Measurements from ENCODE around the gene UGT1A7.

UGT1A7 gene

DNA sequence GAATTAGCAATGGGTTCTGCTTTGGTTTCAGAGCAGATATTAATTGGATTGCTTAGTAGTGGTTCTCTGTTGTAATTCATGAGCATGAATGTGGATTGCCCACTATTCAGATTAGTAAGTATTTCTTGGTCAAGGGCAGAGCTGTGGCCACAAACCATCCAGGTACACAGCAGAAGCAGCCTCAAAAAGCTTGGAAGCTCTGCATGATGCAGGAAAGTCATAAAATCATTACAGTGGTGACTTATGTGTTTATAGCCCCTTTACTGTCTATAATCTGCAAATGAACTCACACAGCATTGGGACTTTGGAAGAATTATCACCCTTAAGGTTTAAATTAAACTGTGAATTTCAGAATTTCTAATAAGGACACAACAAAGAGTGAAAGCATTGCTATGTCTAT, 76.4 kb downstream of the UGT1A7 start:
- DNase-seq (ENCODE audit: low spot score) (no peak), FAIRE-seq (no peak)

DNA sequence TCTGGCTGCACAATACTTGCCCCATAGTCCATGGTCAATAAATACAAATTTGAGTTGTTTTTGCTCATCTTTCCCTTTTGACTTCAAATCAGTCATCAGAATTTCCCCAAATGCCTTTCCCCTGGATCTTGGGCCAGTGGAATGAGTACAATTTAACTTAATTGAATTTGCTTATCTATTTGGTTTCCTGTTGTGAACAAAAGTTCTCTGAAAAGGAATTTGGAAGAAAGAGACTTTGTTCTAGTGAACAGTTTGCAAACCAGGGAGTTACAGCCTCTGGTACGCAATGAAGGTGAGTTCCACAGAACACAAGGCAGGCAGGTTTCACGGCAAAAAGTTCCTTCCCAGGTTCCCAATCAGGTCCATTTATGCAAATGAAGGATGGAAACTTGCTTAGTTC, 77.1 kb downstream of the UGT1A7 start:
- FAIRE-seq, result no peak
- DNase-seq (ENCODE audit: low spot score), result no peak

DNA sequence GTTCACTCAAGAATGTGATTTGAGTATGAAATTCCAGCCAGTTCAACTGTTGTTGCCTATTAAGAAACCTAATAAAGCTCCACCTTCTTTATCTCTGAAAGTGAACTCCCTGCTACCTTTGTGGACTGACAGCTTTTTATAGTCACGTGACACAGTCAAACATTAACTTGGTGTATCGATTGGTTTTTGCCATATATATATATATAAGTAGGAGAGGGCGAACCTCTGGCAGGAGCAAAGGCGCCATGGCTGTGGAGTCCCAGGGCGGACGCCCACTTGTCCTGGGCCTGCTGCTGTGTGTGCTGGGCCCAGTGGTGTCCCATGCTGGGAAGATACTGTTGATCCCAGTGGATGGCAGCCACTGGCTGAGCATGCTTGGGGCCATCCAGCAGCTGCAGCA, 78.3 kb downstream of the UGT1A7 start, which contains the start of gene UGT1A1:
UGT1A1 (plus strand) TSS at position 228 of the 400 bp plus-strand sequence; CDS start at position 246, 18 bp downstream.
- DNase-seq (ENCODE audit: low spot score), result no peak
- no peak for FAIRE-seq

DNA sequence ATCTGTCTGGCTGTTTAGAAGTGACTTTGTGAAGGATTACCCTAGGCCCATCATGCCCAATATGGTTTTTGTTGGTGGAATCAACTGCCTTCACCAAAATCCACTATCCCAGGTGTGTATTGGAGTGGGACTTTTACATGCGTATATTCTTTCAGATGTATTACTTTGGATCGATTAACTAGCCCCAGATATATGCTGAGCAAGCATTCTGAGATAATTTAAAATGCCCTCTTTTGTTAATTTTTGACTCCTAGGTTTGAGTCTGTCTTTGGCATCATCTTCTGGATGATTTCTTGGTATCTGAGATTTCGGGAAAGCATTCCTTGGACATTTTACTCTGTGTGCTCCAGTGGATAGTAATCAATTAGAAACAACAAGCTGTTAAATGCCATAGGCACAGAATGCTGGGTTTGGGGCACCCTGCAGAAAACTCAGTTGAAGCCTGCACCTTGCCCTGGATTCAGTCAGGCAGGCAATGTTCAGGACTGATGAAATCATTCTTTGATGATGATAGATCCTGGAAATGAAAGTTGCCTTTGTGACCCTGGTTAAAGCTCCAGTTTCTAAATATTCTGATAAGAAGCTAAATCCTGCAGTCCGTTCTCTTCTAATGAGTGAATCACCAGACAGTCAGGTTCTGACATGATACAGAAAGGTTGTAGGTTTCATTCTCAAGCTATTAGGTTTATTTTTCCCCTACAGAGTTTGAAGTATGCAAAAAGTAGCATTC, 79.5 kb downstream of the UGT1A7 start:
- DNase-seq (ENCODE audit: low spot score) (no peak), FAIRE-seq (no peak)

DNA sequence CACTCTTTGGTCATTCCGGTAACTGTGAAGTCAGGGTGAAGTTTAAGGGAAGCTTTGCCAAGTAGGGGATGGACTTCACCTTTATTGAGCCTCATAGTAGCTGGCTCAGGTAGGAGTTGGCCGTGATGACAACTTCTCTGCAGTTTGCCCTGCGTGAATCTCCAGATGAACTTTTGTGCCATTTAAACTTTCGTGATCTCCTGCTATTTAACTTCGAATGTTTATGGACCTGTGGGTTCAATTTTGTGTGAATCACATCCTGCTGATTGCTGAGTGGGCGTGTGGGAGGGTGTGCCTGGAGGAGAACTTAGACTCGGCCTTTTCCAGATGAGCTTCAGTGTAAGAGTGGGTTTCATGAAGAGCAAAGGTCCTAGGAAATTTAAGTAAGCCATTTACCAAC, 82.6 kb downstream of the UGT1A7 start:
- peak; percentile 58 for DNase-seq (ENCODE audit: low spot score)
- FAIRE-seq, result peak; percentile 85

DNA sequence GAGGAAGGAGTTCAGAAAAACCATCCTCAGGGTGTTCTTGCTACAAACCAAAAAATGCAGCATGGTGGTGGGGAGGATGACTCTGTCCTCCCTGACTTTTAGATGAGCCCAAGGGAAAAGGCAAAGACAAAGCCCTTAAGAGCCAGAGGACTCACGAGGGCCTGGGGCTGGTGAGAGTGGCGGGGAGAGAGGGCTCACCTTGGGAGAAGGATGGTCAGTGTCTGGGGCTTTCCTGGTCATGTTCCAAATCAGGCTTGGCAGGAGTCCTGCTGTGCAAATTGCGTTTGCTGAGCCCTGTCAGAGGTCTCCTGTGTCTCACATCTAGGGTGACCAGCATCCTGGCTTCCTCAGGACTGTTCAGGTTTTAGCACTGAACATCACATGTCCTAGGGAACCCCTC, 83.1 kb downstream of the UGT1A7 start:
- FAIRE-seq (no peak), DNase-seq (ENCODE audit: low spot score) (no peak)

DNA sequence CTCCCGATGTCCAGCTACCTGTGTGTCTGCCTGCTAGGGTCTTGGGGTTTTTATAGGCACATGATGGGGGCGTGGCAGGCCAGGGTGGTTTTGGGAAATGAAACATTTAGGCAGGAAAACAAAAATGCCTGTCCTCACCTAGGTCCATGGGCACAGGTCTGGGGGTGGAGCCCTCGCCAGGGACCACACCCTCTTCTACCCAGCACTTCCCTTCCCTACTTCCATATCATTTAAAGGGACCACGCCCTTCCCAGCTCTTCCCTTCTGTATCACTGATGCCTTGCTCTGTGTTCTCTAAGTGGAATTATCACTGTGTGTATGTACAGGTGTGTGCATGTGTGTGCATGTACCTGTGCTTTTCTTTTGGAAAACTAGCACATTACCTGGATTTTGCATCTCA, 84.7 kb downstream of the UGT1A7 start:
- no peak for DNase-seq (ENCODE audit: low spot score)
- FAIRE-seq, result no peak

DNA sequence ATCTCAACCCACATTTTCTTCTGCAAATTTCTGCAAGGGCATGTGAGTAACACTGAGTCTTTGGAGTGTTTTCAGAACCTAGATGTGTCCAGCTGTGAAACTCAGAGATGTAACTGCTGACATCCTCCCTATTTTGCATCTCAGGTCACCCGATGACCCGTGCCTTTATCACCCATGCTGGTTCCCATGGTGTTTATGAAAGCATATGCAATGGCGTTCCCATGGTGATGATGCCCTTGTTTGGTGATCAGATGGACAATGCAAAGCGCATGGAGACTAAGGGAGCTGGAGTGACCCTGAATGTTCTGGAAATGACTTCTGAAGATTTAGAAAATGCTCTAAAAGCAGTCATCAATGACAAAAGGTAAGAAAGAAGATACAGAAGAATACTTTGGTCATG, 86.4 kb downstream of the UGT1A7 start:
- no peak for DNase-seq (ENCODE audit: low spot score)
- FAIRE-seq, result no peak

DNA sequence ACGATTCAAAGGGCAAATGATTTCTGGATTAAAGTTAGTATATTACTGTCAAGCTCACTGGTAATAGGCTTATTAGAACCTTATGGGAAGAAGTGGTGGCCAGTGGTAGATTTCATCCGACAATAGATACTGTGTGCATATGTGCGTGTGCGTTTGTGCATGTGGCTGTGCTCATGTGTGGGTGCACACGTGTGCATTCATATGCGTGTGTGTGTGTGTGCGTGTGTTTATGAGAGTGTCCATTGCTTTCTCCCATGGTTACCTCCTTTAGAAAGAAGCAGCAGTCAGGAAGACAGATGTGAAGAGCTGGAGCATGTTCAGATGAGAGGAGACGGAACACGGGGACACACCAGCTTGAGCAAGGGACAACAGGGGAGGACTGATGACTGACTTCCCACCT, 87.6 kb downstream of the UGT1A7 start:
- FAIRE-seq (no peak), DNase-seq (ENCODE audit: low spot score) (no peak)

DNA sequence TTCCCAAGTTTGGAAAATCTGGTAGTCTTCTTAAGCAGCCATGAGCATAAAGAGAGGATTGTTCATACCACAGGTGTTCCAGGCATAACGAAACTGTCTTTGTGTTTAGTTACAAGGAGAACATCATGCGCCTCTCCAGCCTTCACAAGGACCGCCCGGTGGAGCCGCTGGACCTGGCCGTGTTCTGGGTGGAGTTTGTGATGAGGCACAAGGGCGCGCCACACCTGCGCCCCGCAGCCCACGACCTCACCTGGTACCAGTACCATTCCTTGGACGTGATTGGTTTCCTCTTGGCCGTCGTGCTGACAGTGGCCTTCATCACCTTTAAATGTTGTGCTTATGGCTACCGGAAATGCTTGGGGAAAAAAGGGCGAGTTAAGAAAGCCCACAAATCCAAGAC, 90.5 kb downstream of the UGT1A7 start:
- DNase-seq (ENCODE audit: low spot score) (no peak), FAIRE-seq (no peak)

DNA sequence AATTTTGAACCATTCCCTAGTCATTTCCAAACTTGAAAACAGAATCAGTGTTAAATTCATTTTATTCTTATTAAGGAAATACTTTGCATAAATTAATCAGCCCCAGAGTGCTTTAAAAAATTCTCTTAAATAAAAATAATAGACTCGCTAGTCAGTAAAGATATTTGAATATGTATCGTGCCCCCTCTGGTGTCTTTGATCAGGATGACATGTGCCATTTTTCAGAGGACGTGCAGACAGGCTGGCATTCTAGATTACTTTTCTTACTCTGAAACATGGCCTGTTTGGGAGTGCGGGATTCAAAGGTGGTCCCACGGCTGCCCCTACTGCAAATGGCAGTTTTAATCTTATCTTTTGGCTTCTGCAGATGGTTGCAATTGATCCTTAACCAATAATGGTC, 90.9 kb downstream of the UGT1A7 start:
- FAIRE-seq (no peak), DNase-seq (ENCODE audit: low spot score) (no peak)

DNA sequence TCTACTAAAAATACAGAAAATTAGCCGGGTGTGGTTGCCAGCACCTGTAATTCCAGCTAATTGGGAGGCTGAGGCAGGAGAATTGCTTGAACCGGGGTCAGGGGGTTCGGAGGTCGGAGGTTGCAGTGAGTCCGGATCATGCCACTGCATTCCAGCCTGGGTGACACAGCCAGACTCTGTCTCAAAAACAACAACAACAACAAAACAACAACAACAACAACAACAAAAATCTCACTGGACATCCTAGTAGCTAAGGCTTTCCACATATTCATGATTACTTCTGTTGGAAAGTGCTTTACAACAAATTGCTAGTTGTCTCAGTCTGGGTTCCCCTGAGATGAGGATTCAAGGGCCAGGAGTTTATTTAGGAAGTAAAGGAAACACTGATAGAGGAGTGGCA, 92.2 kb downstream of the UGT1A7 start:
- FAIRE-seq (no peak), DNase-seq (ENCODE audit: low spot score) (no peak)

DNA sequence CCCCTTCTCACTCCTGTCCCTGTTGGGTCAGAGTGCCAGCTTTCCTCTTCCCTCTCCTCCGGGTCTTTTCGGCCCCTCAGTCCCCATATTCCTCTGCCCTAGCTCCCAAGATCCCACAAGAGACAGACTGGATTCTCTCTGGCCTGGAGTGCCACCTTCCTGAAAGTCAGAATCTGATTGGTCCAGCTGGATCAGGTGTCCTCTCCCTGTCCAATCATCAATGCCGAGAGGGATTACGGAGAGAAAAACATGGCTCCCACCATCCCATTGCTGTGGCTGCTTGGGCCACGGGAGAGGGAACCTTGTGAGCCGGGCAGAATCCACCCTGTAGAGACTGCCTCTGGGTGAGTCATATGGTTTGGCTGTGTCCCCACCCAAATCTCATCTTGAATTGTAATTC, 93.7 kb downstream of the UGT1A7 start:
- no peak for FAIRE-seq
- DNase-seq (ENCODE audit: low spot score), result no peak

DNA sequence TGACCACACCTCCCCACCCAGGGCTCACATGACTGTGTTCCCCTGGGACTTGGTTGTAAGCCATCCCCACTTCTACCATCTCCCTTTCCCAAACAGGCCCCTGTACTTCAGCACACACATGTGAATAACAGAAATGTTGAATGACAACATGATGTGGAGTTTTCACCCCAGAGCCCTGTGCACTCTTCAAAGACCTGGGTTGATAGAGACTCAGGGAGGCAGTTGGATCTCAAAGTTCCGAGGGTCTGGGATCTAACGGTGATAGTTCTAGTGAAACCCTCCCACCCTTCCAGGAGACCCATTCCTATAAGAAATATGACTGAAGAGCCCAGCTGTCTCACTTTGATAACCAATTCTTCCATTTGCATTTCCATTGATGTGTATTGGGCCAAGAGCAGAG, 96.3 kb downstream of the UGT1A7 start, which contains the start of gene MROH2A:
MROH2A (plus strand) TSS at position 301 of the 400 bp plus-strand sequence. CDS start 1,029 bp downstream, outside the sequence.
- FAIRE-seq, result no peak

DNA sequence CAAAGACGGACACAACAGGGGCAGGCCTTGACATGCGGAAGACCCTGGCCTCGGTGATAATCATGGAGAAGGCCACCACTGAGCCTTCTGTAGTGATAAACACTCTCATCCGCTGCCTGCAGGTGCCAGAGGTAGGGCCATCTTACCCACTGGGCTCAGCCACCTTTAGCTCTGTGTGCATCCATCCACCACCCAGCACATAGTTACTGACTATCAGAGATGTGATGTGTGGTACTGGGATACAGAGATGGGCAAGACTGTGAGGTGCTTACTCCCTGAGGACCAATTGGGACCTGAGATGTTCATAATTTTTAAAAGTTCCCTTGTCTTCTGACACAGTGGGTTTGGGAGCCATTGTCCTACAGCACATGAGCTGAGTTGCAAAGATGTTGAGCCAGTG, 98.0 kb downstream of the UGT1A7 start:
- FAIRE-seq (no peak), DNase-seq (ENCODE audit: low spot score) (no peak)

More for the DNA sequence above, 96.3 kb downstream of the UGT1A7 start, which contains the start of gene MROH2A:
- DNase-seq (ENCODE audit: low spot score), result no peak

DNA sequence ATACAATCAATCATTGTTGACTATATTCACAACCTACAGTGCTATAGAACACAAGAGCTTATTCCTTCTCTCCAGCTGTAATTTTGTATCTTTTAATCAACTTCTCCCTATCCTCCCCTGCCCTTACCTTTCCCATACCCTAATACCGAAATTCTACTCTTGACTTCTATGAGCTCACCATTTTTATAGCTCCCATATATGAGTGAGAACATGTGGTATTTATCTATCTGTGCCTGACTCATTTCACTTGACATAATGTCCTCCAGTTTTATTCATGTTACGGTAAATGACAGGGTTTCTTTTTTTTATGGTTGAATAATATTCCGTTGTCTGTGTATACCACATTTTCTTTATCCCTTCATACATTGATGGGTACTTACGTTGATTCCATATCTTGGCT, 99.1 kb downstream of the UGT1A7 start:
- DNase-seq (ENCODE audit: low spot score) (no peak), FAIRE-seq (no peak)

DNA sequence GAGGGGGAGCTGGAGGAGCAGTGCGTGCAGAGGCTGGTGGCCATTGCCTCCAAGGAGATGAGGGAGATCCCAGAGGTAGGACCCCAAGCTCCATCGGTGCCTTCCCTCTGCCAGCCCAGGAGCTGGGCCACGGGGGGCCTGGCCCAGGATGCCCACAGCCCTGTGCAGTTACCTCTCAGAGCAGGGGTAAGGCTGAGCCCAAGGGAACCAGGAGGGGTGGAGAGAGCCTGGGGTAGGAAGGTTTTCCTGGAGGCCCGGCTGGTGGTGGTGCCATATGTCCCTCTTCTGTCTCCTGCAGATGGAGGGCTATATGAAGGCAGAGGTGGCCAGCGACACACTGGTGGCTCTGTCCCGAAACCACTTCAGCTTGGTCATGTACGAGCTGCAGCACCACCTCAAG, 107.9 kb downstream of the UGT1A7 start:
- FAIRE-seq (no peak), DNase-seq (ENCODE audit: low spot score) (no peak)

DNA sequence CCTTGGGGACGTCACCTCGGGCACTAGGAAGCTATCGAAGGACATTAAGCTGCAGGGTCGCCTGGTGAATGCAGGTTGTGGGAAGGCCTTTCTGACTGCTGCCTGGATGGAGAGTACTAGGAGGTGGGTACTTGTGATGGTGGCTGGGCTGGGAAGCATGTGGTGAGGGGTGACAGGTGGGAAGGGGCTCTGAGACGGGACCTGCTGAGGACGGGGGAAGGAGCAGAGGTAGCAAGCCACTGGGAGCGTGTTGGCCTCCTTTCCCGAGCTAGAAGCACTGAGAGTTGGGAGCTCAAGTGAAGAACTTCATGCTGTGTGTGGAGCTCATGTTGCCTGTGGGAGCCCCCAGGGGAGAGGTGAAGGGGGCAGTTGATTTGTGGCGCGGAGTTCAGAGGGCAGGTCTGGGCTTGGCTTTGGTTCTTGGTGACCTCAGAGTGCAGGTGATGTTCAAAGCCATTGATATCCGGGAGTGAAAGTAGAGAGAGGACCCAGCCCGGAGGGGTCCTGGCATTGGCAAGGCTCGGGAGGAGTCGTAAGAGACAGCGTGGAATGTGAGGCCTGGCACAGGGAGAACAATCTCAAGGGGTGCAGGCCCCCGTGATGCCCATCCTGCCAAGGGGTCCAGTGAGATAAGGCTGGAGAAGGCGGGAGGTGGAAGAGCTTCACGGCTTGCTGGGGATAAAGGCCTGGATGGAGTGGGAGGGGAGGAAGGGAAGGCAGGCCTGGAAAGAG, 109.6 kb downstream of the UGT1A7 start:
- DNase-seq (ENCODE audit: low spot score) (no peak), FAIRE-seq (no peak)

DNA sequence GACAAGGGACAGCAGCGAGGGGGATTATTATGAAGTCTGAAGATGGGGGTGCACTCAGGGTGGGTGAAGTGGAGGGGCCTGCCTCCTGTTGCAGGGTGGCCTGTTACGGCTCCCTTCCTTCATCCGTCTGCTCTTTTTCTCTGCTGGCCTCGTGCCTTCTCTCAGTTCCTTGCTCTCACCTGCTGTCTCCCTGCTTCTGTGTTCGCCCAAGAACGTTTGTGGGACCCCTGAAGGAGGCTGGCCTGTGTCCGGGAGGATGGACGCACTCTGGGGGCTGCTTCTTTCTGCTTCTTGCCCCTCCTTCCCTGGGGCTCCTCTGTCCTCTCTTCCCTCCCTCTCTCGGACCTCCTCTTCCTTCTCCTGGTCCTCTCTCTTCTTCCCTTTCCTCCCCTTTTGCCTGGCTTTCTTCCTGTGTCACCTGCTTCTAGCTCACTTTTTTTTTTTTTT, 110.2 kb downstream of the UGT1A7 start:
- no peak for FAIRE-seq
- no peak for DNase-seq (ENCODE audit: low spot score)

DNA sequence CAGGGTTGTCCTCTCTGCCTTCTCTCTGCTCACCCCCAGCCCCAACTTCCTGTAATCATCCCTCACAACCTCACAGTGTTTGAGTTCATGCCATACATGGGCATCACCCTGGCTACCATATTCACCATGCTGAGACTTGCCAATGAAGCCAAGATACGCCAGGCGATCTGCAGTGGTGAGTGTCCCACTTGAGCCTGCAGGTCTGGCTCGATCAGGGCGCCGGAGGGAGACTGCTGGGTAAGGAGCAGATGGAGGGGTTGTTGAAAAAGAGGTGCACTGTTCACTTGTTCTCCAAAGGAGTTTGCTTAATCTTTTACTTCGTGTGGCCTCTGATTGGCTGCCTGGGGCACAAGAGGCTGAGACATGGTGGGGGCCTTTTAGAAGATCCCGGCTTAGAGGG, 111.0 kb downstream of the UGT1A7 start:
- DNase-seq (ENCODE audit: low spot score), result no peak
- no peak for FAIRE-seq

DNA sequence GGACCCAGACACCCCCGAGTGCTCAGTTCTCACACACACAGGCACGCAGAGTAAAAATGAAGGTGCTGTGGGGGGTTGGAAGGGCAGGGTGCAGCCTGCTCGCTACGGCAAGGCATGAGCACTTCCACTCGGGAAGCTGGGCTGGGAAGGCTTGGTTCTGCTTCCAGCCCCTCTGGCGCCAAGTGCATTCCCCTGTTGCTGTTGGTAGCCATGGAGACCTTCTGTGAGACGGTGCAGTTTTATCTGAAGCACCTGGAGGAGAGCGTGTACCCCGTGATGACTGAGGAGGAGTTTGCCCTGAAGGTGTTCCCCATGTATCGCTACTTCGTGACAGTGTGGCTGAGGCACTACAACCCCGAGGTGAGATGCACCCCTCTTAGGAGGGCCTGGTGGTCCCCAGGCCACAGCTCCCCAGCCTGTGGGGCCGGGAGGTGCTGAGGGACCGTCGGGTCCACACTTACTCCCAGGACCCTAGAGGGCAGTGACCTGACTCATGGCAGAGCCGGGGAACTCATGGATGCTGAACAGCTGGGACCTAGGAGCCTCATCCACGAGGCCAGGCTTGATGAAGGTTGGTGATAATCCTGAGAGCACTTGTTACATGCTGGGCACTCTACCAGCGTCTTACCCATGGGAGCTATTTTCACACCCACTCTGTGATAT, 111.9 kb downstream of the UGT1A7 start:
- no peak for DNase-seq (ENCODE audit: low spot score)
- no peak for FAIRE-seq

DNA sequence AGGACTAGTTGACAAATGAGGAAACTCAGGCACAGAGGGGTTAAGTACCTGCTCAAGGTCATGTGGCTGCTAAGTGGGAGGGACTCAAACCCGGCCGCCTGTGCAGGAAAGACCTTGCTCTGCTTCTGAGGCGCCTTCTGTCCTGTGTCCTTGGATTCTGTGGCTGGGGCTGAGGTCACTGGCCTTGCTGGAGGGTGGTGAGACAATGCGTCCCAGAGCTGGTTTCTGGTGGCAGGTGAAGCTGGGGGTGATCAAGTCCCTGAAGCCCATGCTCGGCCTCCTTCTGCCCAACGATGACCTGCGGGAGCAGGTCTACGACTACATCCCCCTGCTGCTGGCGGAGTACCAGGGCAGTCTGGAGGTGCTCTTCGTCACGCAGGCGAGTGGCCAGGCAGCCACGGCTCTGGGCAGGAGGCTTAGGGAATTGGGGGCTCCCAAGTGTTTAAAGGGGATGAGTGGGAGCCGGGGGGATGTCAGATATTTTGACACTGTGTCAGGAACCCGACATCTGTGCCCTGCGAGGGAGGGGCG, 112.5 kb downstream of the UGT1A7 start:
- FAIRE-seq (no peak), DNase-seq (ENCODE audit: low spot score) (no peak)

Data from RCC 7860 (cell line).